Spleen (tissue), 11 donors: ENCODE data around the gene COL9A2. TPM values are rescaled to one million over a fixed set of nuclear protein-coding genes. Genes with fewer than 3 reads are reported as not detected.

Experiments
- DNase-seq: peaks from one replicate; pipeline ENCODE4 v3.0.0-alpha.2; 2020
- H3K27ac ChIP-seq, 8 donors: fragments of 200-600 bp; sonication (generic) in 7 of 8; 1 replicate in 4 of 8; 2 replicates in 4 of 8; pipeline versions ENCODE4 v1.5.0 to v1.8.0; 2016 to 2021; ENCODE audit warnings: inconsistent platforms in 4 of 8, mild to moderate bottlenecking in 4 of 8, moderate library complexity in 1 of 8
- H3K27me3 ChIP-seq, 7 donors: fragments of 200-600 bp; sonication (generic) in 6 of 7; replicated peaks in 1 of 7; 1 replicate in 4 of 7; 2 replicates in 3 of 7; pipeline versions ENCODE4 v1.5.0 to v1.8.0; 2016 to 2021; ENCODE audit warnings: inconsistent platforms in 3 of 7, mild to moderate bottlenecking in 1 of 7
- H3K36me3 ChIP-seq, 6 donors: fragments of 200-600 bp; sonication (generic) in 5 of 6; 1 replicate in 4 of 6; 2 replicates in 2 of 6; pipeline versions ENCODE4 v1.5.0 to v1.8.0; 2016 to 2021; ENCODE audit warnings: inconsistent platforms in 2 of 6
- H3K4me1 ChIP-seq, 6 donors: fragments of 200-600 bp; sonication (generic) in 5 of 6; 1 replicate in 3 of 6; 2 replicates in 3 of 6; pipeline versions ENCODE4 v1.5.0 to v1.8.0; 2016 to 2021; ENCODE audit warnings: inconsistent platforms in 3 of 6
- H3K4me3 ChIP-seq, 8 donors: fragments of 200-600 bp; sonication (generic) in 7 of 8; 1 replicate in 4 of 8; 2 replicates in 4 of 8; pipeline versions ENCODE4 v1.5.0 to v1.8.0; 2016 to 2021; ENCODE audit warnings: inconsistent platforms in 4 of 8, mild to moderate bottlenecking in 4 of 8, moderate library complexity in 2 of 8
- H3K9me3 ChIP-seq, 8 donors: fragments of 200-600 bp; sonication (generic) in 7 of 8; 1 replicate in 4 of 8; 2 replicates in 4 of 8; pipeline versions ENCODE4 v1.5.0 to v1.8.0; 2016 to 2021; ENCODE audit warnings: inconsistent platforms in 4 of 8
- CTCF ChIP-seq, 11 experiments: fragments of 200-600 bp in 7 of 11; fragments of 450-650 bp in 4 of 11; sonication (generic) in 4 of 11; IDR thresholded peaks in 8 of 11; conservative IDR thresholded peaks in 3 of 11; 1 replicate in 7 of 11; 2 replicates in 4 of 11; pipeline versions ENCODE4 v1.4.0 to v1.8.0; 2016 to 2021; ENCODE audit warnings: antibody characterized with exemption in 11 of 11, inconsistent platforms in 4 of 11, mild to moderate bottlenecking in 1 of 11
- POLR2A ChIP-seq, 3 donors: fragments of 450-650 bp; IDR thresholded peaks; one replicate each; pipeline ENCODE4 v1.5.1; 2017; ENCODE audit warnings: antibody characterized with exemption in 3 of 3, mild to moderate bottlenecking in 1 of 3
- POLR2AphosphoS5 ChIP-seq, 3 donors: sonication (generic); formaldehyde crosslinking; IDR thresholded peaks; one replicate each; pipeline ENCODE4 v1.5.1; 2017; ENCODE audit warnings: antibody characterized with exemption in 3 of 3
- WGBS, 5 donors: extraction: QIAGEN DNeasy Blood & Tissue Kit in 3 of 5; methylation state at CpG; one replicate each; pipeline versions ENCODE4 v1.1.5 to v1.1.7; 2013 to 2018; 5-methylcytosine and 5-hydroxymethylcytosine counted together
- intact Hi-C: fragments of 100-400 bp; cut with DNase I; formaldehyde crosslinking; loops from one replicate; pipeline ENCODE4 v1.15.0; 2023; ENCODE audit warnings: low total_unique reads
- polyA plus RNA-seq, 3 donors: library from polyadenylated mRNA; stranded (reverse); fragments of 200-250 nt; gene quantifications; one replicate each; pipeline ENCODE4 v1.2.1, GENCODE V29; 2013
- total RNA-seq, 7 donors: library from RNA; depleted of rRNA in 3 of 7; stranded (reverse); fragments of >200 nt in 3 of 7; fragmentation: NEBNext Ultra II Directional in 4 of 7; extraction: Animal tissue kit (Norgen Biotek cat#: 25700) in 4 of 7; gene quantifications; one replicate each; pipeline versions ENCODE4 v1.1.0 to v1.2.1, GENCODE V29; 2016 to 2021
- donor health status: healthy with polysubstance abuse.
- donor health status: DM: no; HTN: no; CAD: no; lungs with moderate emphysema.
- donor health status: DM: no; HTN: no; CAD: no.
- donor health status: Bipolar disorder and iron deficiency.
- donor health status: healthy.
- donor health status: DM: no; HTN: no; CAD: no.
- donor health status: DM: yes; HTN: yes; CAD: no.

COL9A2 gene
- total and polyA plus RNA-seq, 10 donors, result 3.1 to 17.8 (median 7.8) TPM

- no peak for DNase-seq
- intact Hi-C loops, result no loop called here
- no peaks in the 10 kb centered on the region for H3K9me3 ChIP-seq
- TF ChIP-seq POLR2AphosphoS5 (IDR thresholded peaks at IDR 0.05) (no peak), CTCF (IDR thresholded peaks at IDR 0.05 in 8 of 11, conservative IDR thresholded peaks at IDR 0.05 in 3 of 11) (no peak), POLR2A (IDR thresholded peaks at IDR 0.05) (no peak)
- H3K4me3 ChIP-seq, result no peak overlapping the region
- H3K36me3 ChIP-seq, result peaks cover 0 to 100% (median 69%) of the 10 kb centered on the region in 6 donors
- no peaks in the 10 kb centered on the region for H3K27me3 ChIP-seq
- 93 to 98% (median 96%) methylated on average over 6 of the region's 6 CpGs for WGBS, 5 donors
- peaks cover 0 to 24% (median 10%) of the 10 kb centered on the region in 6 donors for H3K4me1 ChIP-seq
- H3K27ac ChIP-seq, result no peak overlapping the region
Observed at GRCh38 chr1:40266786-40267535, 50.1 kb downstream of the COL9A2 start.

GRCh38 chr1:40265919-40266318 is 51.2 kb downstream of the COL9A2 start:
- Histone ChIP-seq H3K36me3 (peaks cover 0 to 100% (median 69%) of the 10 kb centered on the region in 6 donors), H3K27me3 (no peaks in the 10 kb centered on the region), H3K9me3 (no peaks in the 10 kb centered on the region), H3K27ac (no peak overlapping the region), H3K4me3 (no peak overlapping the region), H3K4me1 (peaks cover 0 to 34% (median 11%) of the 10 kb centered on the region in 6 donors)
- intact Hi-C loops, result no loop called here
- TF ChIP-seq CTCF (IDR thresholded peaks at IDR 0.05 in 8 of 11, conservative IDR thresholded peaks at IDR 0.05 in 3 of 11) (no peak), POLR2A (IDR thresholded peaks at IDR 0.05) (no peak), POLR2AphosphoS5 (IDR thresholded peaks at IDR 0.05) (no peak)
- no peak for DNase-seq

- Histone ChIP-seq H3K9me3 (no peaks in the 10 kb centered on the region), H3K4me3 (no peak overlapping the region), H3K27ac (no peak overlapping the region), H3K36me3 (peaks cover 0 to 100% (median 68%) of the 10 kb centered on the region in 6 donors), H3K4me1 (peaks cover 0 to 40% (median 15%) of the 10 kb centered on the region in 6 donors), H3K27me3 (no peaks in the 10 kb centered on the region)
- DNase-seq, result no peak
- no peak for TF ChIP-seq CTCF (IDR thresholded peaks at IDR 0.05 in 8 of 11, conservative IDR thresholded peaks at IDR 0.05 in 3 of 11)
- no peak for TF ChIP-seq POLR2AphosphoS5 (IDR thresholded peaks at IDR 0.05)
- no peak for TF ChIP-seq POLR2A (IDR thresholded peaks at IDR 0.05)
- intact Hi-C loops, result no loop called here
Observed at GRCh38 chr1:40265298-40265697, 51.8 kb downstream of the COL9A2 start.

GRCh38 chr1:40264354-40264781 is 52.7 kb downstream of the COL9A2 start:
- Histone ChIP-seq H3K4me1 (peaks cover 1 to 50% (median 24%) of the 10 kb centered on the region in 6 donors), H3K27me3 (no peaks in the 10 kb centered on the region), H3K4me3 (no peak overlapping the region), H3K9me3 (no peaks in the 10 kb centered on the region), H3K36me3 (peaks cover 0 to 100% (median 62%) of the 10 kb centered on the region in 6 donors), H3K27ac (no peak overlapping the region)
- DNase-seq, result no peak
- intact Hi-C loops, result no loop called here
- TF ChIP-seq POLR2AphosphoS5 (IDR thresholded peaks at IDR 0.05), result no peak
- TF ChIP-seq POLR2A (IDR thresholded peaks at IDR 0.05), result no peak
- no peak for TF ChIP-seq CTCF (IDR thresholded peaks at IDR 0.05 in 8 of 11, conservative IDR thresholded peaks at IDR 0.05 in 3 of 11)
- WGBS, 5 donors, result 81 to 93% (median 88%) methylated on average over 3 of the region's 3 CpGs
